Stimulated activated CD4-positive, alpha-beta T cell treated with anti-CD3 and anti-CD28 coated beads, Interleukin-4, amount 100 ng/mL, for 1 hour (primary cell): ENCODE results near the gene KCNMA1.

Source experiments
- DNase-seq: peaks from one replicate; pipeline ENCODE4 v3.0.0-alpha.2; 2020

The KCNMA1 gene

DNA sequence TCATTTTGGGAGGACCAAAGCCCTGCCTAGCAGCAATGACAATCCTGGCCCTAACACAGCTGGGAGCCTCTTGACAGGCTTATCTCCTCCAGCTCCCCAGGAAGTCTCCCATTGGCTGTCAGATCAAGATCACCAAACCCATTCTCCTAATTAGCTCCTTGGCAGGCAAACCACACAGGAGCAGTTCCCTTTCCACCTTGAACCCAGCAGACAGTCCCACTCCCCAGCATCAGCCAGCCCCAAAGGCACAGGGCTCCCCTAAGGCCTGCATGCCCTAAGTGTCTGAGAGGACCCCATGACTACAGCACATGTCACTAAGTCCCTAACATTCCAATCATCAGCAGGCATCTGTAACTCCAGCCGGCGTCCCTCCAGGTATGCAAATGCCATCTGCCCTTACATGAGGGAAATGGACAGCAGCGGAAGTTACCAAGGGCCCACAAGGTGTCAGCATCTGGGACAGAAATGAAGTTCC, 348.5 kb downstream of the KCNMA1 start:
- DNase-seq: no peak

DNA sequence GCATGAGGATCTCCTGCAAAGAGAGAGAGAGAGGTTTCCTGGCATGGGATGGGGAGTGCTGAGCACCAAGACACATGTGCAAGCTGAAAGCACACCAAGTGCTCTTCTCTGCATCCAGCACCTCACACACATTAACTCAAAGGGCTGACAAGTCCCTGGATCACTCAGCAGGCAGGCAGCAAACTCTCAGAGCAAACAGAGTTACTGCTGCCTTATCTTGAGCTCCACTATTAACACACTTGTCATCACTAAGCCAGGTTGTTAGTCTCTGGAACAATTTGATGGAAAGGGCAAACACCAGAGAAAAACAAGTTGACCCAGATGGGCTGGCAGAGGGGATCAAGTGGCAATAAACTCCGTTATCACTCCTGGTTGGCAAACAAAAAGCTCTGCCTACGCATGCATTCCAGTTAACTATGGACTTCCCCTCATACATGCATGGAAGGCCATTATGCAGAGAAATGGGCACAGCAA, 349.9 kb downstream of the KCNMA1 start:
- no peak for DNase-seq

DNA sequence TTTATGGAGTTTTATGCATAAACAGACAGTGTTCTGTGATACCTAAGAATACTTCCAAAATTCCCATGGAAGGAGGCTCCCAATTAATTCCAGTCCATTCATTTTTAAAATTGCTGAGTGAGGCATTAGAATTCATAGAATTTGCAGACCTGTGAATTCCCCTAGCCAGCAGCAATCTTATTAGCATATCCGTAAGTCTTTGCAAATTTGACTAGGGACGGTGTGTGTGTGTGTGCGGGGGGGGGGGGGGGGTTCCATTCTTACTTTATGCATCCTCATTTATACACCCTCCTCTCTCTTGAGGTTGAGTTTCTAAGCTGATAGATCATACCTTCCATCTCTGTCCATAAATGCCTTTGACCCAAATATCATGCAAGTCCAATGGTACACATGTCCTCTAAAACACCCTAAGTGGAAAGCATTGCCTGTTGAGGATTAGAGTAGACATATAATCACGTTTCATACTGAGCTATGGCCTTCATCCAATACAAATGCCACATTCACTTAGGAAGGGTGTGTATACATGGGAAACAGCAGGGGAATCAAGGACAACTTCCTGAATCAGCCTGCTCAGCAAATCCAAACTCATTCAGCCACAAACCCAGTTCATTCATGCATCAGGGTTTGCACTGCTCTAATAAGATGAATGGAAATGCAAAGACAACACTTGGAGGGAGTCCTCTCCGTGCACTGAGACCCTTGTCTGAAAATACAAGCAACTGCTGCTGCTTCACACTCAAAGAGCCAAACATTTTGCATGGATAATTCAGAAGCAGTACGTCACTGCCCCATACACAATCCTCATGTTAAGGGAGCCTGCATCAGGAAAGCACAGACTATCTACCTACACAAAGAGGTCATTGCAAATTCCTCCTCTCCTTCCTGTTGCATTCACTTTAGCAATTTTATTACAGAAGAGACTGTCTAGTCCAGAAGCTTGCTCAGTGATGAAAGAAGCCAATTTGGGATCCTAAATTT, 350.8 kb downstream of the KCNMA1 start:
- no peak for DNase-seq

DNA sequence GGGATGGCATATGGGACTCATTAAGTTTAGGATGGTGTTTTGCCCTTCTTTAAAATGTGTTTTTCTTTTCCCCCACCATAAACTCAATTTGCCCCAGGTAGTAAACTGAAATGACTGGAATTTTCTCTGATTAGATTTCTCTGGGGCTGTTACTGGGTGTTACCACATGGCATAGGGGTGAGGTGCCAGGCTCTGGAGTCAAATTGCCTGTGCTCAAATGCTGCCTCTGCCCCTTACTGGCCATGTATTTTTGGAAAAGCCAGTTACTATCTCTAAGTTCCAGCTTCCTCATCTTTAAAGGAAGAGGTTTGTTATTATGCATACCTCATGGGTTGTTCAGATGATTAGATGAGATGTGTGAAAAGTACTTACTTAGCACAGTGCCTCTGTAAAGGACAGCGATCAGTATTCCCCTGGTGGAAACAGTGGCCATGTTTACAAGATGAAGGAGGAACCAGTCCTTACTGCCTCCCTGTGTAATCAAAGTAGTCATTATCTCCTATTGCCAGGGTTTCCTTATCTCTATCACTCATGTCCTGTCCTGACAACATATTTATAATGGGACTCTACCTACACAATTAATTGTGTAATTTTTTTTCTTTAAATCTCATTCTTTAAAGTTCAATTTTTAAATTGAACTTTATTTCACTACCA, 352.0 kb downstream of the KCNMA1 start:
- no peak for DNase-seq

DNA sequence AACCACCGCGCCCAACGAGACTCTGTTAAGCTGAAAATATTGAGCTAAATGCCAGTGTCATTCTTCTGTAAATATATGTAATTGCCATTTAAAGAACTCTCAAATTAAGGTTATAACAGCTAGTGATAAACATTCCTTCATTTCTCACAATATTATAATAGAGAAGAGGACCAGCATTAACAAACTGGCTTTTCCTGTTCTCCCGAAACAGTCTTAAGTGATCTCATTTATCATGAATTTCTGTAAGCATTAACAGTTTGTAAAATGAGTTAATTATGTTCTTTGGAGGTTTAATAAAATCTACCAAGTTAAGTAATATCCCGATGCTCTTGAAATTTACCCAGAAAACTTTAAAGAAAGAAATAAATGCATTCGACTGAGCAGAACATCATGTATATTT, 352.8 kb downstream of the KCNMA1 start:
- DNase-seq: no peak

DNA sequence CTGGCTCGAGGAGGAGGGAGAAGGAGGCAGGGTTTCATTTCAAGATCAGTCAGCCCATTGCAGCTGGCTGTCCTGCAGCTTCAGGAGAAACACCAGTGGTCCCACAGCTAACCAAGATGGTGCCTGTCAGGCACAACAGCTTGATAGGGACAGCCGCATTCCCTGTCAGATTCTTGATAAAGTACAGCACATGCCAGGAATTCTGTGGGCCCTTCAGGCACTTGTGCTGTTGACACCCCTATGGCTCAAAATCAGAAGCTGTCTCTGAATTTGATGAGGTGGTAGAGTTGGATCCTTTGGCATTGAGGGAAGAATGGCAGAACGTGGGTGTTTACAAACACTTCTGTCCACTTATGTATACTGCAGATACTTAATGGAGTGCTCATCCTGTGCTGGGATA, 354.3 kb downstream of the KCNMA1 start:
- no peak for DNase-seq

DNA sequence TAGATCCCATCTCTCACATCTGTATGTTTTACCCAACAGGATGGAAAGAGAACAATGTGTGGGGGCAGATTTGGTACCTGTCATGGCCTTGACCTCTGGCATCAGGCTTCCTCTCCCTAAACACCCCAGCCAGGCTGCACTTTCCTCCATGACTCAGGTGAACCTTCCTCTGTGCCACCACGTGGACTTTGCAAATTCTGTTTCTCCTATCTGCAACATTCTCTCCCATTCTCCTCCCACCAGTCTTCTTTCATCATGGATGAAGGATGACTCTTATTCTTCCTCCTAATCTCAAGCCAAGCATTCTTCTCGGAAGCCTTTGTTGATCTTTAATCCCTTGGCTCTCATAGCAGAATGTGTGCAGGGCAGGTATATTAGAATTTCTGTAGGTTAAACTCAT, 355.4 kb downstream of the KCNMA1 start:
- no peak for DNase-seq

DNA sequence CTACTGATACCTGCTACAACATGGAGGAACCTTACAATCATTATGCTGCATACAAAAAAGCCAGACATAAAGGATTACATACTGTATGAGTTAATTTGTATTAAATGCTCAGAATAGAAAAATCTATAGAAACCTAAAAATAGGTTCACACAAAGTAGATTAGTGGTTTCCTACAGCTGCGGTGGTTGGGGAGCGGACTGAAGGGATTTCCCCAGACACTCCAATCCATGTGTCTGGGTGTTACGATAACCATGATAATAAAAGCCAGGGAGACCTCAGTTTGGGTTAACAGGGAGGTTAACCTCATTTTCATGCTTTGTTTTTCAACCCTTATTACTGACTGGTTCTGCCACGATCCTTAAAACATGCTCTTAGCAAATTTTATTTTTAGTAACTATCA, 355.9 kb downstream of the KCNMA1 start:
- DNase-seq: no peak

DNA sequence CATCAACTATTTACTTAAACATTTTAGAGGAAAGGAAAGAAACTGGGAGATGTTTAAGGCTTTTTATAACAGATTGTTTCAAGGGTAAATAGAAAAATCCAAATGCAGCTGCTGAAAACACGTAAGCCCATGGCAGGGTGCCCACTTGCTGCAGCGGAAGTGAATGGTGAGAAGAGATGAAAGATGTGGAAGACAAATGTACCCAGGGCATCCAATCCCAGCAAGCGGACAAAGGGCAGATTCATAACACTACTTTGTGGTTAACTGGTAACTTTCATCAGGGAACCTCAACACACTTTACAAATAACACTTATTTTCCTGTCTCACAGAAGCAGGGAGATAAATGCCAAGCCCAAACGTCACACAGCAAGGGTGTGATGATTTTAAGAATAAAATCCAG, 358.4 kb downstream of the KCNMA1 start:
- DNase-seq: no peak

DNA sequence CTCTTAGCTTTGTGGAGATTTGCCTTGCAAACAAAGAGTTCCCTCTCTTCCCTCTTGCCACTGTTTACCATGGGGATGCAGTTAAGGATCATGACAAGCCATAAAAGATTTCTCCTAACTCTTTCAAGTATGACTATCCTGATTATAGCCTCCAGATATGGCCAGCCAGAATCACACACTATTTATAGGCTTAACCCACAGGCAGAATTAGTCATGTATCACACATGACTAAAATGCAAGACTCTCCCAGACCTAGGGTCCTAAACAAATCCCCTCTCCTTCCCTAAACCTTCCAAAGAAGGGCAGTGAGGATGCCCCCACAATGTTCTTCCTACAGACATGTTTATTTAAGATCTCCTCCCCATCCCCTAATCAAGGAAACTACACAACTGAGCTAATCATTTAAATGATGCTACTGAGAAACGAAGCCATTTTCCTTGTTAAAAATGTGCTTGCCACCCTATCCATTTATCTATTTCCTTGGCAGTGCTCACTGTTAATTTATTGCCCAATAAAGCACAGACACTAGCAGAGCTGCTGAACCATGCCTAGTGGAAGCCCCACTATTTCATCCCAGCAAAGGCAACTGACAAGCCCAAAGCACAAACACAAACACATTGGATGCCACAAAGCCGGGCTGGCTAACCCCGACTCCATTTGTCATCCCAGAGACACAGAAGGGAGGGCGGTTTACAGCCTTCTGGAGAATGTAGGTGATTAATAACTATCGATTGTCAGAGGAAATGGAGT, 363.4 kb downstream of the KCNMA1 start:
- no peak for DNase-seq

DNA sequence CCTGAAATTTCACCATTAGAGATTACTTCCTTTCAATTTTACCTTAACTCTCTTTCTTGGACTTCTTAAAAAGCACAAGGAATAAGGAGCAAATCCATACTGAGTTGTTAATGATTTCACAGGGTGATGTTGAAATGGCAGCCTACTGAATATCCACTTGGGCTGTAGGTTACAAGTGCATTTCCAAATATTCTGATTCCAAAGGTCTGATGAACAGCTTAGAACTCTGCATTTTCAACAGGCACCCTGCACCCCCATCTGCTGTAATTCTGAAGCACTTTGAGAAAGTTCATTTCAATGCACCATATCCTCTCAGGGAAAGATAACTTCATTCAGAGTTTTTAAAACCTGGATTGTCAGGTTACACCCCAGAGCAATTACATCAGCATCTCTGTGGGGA, 368.4 kb downstream of the KCNMA1 start:
- no peak for DNase-seq

DNA sequence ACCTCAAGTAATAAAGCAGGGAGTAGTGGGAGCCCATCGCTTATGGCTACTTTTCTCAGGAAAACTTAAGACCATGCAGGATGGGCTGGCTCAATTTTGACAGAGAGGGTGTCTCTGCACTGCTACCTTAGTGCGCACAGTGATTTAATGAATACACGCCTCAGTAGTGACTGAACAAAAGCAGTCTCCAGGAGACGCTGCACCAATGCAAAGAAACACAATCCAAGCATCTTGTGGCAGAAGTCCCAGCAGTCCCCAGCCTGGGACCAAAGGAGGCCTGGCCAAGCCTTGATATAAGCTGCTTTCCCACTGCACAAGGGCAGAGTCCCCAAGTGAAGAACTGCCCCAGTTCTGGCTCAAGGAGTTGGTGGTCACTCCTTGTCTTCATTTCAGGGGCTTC, 368.9 kb downstream of the KCNMA1 start:
- no peak for DNase-seq

DNA sequence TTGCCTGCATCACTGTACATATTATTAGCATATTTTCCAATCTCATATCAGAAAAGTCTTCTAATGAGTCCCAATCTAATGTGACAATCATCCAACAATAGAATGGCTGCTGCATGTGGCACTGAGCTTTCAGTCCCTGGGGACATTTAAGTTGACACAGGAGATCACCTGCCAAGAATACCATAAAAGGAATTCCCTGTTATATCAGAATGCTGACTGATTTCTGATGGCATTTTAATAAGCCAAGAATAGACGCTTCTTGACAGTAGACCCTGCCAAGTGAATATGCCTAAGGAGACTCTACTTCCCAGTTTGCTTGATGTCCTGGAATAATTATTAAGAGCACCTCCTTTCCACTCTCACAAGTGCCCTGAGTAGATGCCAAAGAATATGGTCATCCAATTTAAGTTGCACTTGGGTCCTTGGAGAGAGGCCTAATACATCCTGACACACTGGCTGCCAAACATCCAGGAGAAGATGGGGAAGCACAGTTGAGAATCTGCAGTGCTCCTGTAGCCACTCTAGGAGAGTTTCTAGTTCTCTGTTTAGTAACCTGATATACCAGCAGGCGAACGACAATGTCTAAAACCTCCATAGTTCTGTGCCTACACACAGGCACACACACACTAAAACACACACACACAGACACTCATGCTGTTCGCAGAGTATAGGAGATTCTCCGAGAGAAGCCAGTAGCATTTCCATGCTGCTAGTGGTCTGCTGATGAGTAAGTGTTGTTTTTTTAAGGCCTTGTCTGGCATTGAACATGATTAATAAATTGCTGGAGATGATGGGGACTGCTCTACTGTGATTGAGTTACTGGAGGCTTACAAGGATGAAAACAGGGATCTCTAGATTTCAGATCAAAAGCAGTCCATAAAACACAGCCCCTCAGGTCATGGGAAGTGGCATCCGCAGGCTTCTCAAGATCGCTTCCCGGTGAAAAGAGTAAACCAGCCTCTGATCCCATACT, 369.6 kb downstream of the KCNMA1 start:
- DNase-seq: no peak

DNA sequence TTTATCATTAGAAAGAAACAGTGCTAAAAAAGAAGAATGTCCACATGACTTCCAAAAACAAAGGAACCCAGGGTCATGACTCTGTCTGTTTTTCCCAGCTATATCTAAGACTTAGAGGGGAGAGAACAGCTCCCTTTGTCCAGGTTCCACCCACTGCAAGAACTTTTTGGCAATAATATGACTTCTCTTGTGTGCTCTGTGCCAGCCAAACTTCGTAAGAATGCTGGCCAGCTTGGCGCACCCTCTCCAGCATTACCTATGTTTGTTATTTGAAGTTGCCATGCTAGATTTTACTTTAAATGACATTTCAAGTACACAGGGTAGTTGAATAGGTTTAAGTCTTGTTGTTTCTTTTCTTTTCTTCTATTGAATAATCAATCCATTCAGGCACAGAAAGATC, 371.4 kb downstream of the KCNMA1 start:
- DNase-seq: no peak

DNA sequence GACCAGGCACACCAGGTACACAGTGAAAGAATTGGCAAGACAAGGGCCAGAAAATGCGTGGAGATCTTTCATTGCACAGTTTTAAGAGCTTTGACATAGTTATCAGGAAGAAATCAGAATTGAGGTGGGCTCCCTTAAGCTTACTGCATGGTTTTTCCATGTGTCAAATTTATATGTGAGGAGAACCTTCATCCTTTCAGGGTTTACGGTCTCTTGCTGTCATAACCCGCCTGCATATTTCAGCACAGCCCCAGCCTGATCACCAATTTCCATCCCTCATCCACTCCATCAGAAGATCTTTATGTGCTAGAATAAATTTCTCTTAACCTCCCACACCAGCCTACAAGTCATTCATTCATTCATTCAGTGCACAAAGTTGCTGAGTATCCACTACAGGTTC, 373.1 kb downstream of the KCNMA1 start:
- DNase-seq: no peak

DNA sequence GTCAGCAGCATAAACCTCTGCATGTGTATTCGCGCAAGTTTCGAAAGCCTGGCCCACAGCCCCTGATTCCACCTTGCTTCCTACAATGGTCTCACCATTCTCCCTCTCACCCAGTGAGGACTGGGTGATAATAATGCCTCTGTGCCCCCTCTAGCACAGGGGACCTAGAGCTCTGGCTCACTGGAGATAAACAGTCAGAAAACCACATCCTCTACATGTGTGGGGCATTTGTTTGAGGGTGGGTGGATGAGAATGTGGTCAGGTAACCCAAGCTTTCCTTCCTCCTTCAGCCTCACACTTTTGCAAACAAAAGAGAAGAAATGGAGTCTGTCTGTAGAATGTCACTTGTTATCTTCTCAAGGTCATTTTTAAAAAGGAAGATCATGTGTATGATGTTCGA, 373.5 kb downstream of the KCNMA1 start:
- no peak for DNase-seq

DNA sequence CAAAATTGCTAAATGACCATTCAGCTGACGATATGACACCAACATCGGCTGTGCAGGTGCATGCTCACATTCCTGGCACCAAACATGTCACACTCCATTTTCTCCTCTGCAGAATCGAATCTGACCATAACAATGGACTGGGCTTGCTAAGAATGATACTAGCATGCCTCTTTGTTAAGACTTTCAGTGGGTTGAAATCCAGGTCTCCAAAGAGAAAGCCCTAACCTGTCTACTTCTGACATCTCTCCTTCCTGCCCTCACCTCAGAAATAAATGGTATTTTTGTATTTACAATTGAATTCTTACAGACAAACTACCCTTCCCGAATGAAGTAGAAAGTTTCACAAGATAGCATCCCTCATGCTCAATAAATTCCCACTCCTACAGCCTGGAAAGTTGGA, 373.9 kb downstream of the KCNMA1 start:
- DNase-seq: no peak

DNA sequence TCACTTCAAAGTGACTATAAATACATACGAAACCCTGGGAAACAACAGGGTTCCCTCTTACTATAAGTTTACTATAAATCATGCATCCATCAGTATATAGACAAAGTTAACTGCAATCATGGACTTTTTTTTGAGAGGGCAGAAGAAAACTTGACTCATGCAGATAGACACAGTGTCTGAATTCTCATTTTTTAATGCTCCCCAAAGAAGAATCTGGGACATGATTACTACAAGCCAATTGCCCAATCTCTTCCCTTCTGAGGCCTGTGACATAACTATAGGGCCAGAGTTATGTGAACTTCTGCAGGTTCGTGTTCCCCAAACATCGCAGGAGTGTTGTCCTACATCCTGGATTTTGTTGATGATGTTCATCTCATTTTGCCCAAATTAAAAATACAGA, 376.5 kb downstream of the KCNMA1 start:
- no peak for DNase-seq

DNA sequence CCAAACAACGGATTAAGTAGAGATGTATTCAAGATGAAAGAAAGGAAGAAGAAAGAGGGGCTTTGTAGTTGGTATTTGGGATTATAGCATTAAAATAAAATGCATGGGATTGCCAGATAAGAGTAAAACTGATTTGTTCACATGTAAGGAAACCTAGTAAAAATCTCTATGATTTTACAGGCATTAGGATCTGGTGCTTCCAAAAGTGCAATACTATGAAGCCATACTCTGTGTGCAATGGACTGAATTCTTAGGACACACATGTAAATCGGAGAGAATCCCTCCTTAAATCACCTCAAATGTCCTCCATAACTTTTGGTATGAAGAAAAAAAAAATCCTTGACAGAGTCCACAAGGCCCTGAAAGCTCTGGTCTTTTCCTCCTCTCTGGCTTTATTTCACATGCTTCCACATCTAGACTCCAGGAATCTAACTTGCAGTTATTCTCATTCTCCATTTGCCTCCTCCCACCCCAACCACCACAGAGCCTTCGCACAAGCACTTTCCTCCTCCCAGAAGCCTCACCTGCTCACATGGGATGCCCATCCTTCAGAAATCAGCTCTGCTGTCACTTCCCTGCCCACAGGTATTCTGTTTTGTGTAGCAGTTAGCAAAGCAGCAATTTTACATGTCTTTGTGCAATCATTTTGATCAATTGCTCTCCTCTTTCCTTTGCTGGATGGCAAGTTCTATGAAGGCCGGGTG, 378.3 kb downstream of the KCNMA1 start:
- no peak for DNase-seq

DNA sequence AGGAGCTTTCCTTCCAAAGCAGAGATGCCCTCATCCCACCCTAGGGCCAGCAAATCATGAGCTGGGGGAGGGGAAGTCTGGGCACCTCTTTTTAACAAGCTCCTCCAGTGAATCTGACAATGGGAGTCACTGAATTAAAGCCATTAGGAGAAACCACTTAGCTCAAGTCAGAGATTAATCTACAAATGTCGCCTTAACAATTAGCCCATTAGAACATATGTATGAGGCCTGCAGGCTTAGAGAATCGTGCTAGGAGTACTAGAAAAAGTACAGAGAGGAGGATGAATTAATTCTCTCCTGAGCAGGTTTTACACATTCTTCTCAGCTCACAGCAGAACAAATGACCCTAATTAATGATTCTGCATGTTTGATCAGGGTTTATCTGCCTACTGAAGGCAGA, 381.3 kb downstream of the KCNMA1 start:
- no peak for DNase-seq

DNA sequence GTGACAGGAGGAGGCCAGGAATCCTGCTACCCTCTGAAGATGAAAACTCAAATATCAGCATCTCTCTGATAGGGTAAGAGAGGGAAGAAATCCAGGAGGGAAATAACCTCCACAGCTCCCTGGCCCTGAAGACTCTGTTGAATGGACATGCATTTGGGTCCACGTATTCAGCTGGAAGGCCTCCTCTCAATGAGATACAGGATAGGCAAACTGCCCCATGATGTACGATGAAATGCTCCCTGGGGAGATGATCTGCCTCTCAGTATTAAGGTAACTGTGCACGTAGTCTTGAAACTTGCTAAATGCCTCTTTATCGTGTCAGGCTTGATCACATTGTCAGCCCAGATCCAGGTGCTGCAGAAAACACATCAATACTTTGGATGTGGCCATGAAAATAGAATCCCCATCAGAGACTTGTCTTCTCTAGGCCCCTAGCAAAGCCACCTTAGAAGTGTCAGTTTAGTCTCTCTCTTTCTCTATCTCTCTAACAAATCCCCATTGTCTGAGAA, 384.0 kb downstream of the KCNMA1 start:
- no peak for DNase-seq
